DND-41 (cell line): ENCODE data around the gene TRIM5.
A peak's percentile ranks its signal among the peaks of the same experiment; 100 is the strongest.

Source experiments
- ATAC-seq: fragments of 200-7000 bp; cut with Tn5 transposase; 3 replicates; pipeline ENCODE4 v1.9.1; 2021; ENCODE audit warnings: low read depth; ENCODE audit not compliant: insufficient read depth
- DNase-seq: peaks from one replicate; pipeline ENCODE4 v3.0.0-alpha.2; 2020
- H2AFZ ChIP-seq: 2 replicates; pipeline ENCODE4 v1.6.0; 2012; ENCODE audit warnings: low read depth, low read length
- H3K27ac ChIP-seq: 2 replicates; pipeline ENCODE4 v1.5.1; 2012; ENCODE audit warnings: low read length, inconsistent platforms
- H3K27me3 ChIP-seq: fragments of 200-600 bp; sonication (generic); 2 replicates; pipeline ENCODE4 v1.6.0; 2012; ENCODE audit warnings: low read length, mild to moderate bottlenecking, inconsistent platforms; ENCODE audit not compliant: insufficient read depth, poor library complexity
- H3K36me3 ChIP-seq: 2 replicates; pipeline ENCODE4 v1.5.1; 2012; ENCODE audit warnings: low read length, inconsistent platforms; ENCODE audit not compliant: insufficient read depth
- H3K4me1 ChIP-seq: 2 replicates; pipeline ENCODE4 v1.5.1; 2012; ENCODE audit warnings: mild to moderate bottlenecking, low read length; ENCODE audit not compliant: insufficient read depth
- H3K4me2 ChIP-seq: 2 replicates; pipeline ENCODE4 v1.6.0; 2012; ENCODE audit warnings: mild to moderate bottlenecking, moderate library complexity, low read length, inconsistent platforms; ENCODE audit not compliant: insufficient read depth
- H3K4me3 ChIP-seq, 2 experiments: fragments of 200-600 bp in 1 of 2; shearing (Covaris generic) in 1 of 2; 2 replicates each; pipeline ENCODE4 v1.5.1; 2012 to 2016; ENCODE audit warnings: inconsistent platforms in 2 of 2, low read length in 2 of 2, mild to moderate bottlenecking in 2 of 2, low read depth in 1 of 2, moderate library complexity in 1 of 2
- H3K79me2 ChIP-seq: 2 replicates; pipeline ENCODE4 v1.6.0; 2012; ENCODE audit warnings: low read length, inconsistent platforms; ENCODE audit not compliant: insufficient read depth
- H3K9ac ChIP-seq: 2 replicates; pipeline ENCODE4 v1.6.0; 2012; ENCODE audit warnings: low read depth, mild to moderate bottlenecking, inconsistent platforms, low read length, moderate library complexity
- H3K9me3 ChIP-seq: 2 replicates; pipeline ENCODE4 v1.5.1; 2012; ENCODE audit warnings: low read length, moderate library complexity, mild to moderate bottlenecking, inconsistent platforms; ENCODE audit not compliant: insufficient read depth, severe bottlenecking
- H4K20me1 ChIP-seq: 2 replicates; pipeline ENCODE4 v1.6.0; 2012; ENCODE audit warnings: low read length; ENCODE audit not compliant: insufficient read depth
- CTCF ChIP-seq: IDR thresholded peaks from 2 replicates; pipeline ENCODE4 v1.5.1; 2012; ENCODE audit warnings: borderline replicate concordance, low read length, moderate library complexity, mild to moderate bottlenecking; ENCODE audit not compliant: poor library complexity, severe bottlenecking; ENCODE audit errors: extremely low read depth
- EZH2 ChIP-seq: IDR thresholded peaks from 3 replicates; pipeline ENCODE4 v1.6.1; 2012; ENCODE audit warnings: borderline replicate concordance, low read depth, mild to moderate bottlenecking, moderate library complexity, low read length, inconsistent platforms; ENCODE audit not compliant: severe bottlenecking

Gene TRIM5

GRCh38 chr11:5712507-5712906 is 27.6 kb upstream of the TRIM5 start:
- Histone ChIP-seq H3K27ac (no peak overlapping the region), H3K9me3 (no peaks in the 10 kb centered on the region), H3K27me3 (no peaks in the 10 kb centered on the region), H3K4me1 (no peaks in the 10 kb centered on the region), H3K36me3 (peaks cover 20% of the 10 kb centered on the region; the same call in 1 of the 2 replicates), H2AFZ (no peak overlapping the region), H3K9ac (no peak overlapping the region), H3K4me3 (no peak overlapping the region), H3K4me2 (no peak overlapping the region), H3K79me2 (no peaks in the 10 kb centered on the region), H4K20me1 (no peaks in the 10 kb centered on the region)
- ATAC-seq (0 out of 3 replicates have a peak, but pooled peaks have one; percentile 44), DNase-seq (no peak)
- TF ChIP-seq CTCF (peak; percentile 61), EZH2 (no peak)

- Histone ChIP-seq H2AFZ (no peak overlapping the region), H3K9me3 (no peaks in the 10 kb centered on the region), H3K36me3 (peaks cover 42% of the 10 kb centered on the region; the same call in 1 of the 2 replicates), H4K20me1 (no peaks in the 10 kb centered on the region), H3K79me2 (no peaks in the 10 kb centered on the region), H3K4me1 (no peaks in the 10 kb centered on the region), H3K4me3 (no peak overlapping the region), H3K27me3 (no peaks in the 10 kb centered on the region), H3K27ac (no peak overlapping the region), H3K9ac (no peak overlapping the region), H3K4me2 (no peak overlapping the region)
- ATAC-seq (no peak), DNase-seq (no peak)
- TF ChIP-seq EZH2 (no peak), CTCF (no peak)
Observed at GRCh38 chr11:5705688-5706087, 20.8 kb upstream of the TRIM5 start.

- no peaks in the 10 kb centered on the region for H4K20me1 ChIP-seq
- H3K9me3 ChIP-seq = no peaks in the 10 kb centered on the region
- TF ChIP-seq EZH2 (no peak), CTCF (no peak)
- DNase-seq (no peak), ATAC-seq (no peak)
- H3K4me2 ChIP-seq = no peak overlapping the region
- H3K4me3 ChIP-seq = no peak overlapping the region
- H3K27ac ChIP-seq = no peak overlapping the region
- H3K4me1 ChIP-seq = no peaks in the 10 kb centered on the region
- no peak overlapping the region for H3K9ac ChIP-seq
- H2AFZ ChIP-seq = no peak overlapping the region
- H3K79me2 ChIP-seq = no peaks in the 10 kb centered on the region
- H3K36me3 ChIP-seq = peaks cover 39% of the 10 kb centered on the region; the same call in 1 of the 2 replicates
- no peaks in the 10 kb centered on the region for H3K27me3 ChIP-seq
Observed at GRCh38 chr11:5703741-5704536, 19.1 kb upstream of the TRIM5 start.
